Stimulated activated memory B cell treated with anti-CD40 and anti-IgM and Interleukin-4, amounts not matched to agents 10 μg/mL and 1 μg/mL and 100 μg/mL, for 72 hours (primary cell): ENCODE results near the gene HAND1.
"Not testable (repeated sequence)": the region's sequence is repeated elsewhere in the genome, so short reads cannot be mapped to it uniquely, and the experiment has no call there.

ENCODE experiments used
- ATAC-seq: fragments of 150-1000 bp; cut with Tn5 transposase; 2 replicates; pipeline ENCODE4 v1.10.0; 2021
- H3K27ac Mint-ChIP-seq: one replicate; pipeline ENCODE4 v1.8.0; 2022; ENCODE audit warnings: mild to moderate bottlenecking, mixed read lengths
- H3K27me3 Mint-ChIP-seq: one replicate; pipeline ENCODE4 v1.8.0; 2022; ENCODE audit warnings: mixed read lengths
- H3K36me3 Mint-ChIP-seq: one replicate; pipeline ENCODE4 v1.8.0; 2022; ENCODE audit warnings: mixed read lengths
- H3K4me1 Mint-ChIP-seq: one replicate; pipeline ENCODE4 v1.8.0; 2022; ENCODE audit warnings: mixed read lengths
- H3K4me3 Mint-ChIP-seq: one replicate; pipeline ENCODE4 v1.8.0; 2022; ENCODE audit warnings: mild to moderate bottlenecking, moderate library complexity, mixed read lengths
- H3K9me3 Mint-ChIP-seq: one replicate; pipeline ENCODE4 v1.8.0; 2022; ENCODE audit warnings: mixed read lengths

HAND1 gene

DNA sequence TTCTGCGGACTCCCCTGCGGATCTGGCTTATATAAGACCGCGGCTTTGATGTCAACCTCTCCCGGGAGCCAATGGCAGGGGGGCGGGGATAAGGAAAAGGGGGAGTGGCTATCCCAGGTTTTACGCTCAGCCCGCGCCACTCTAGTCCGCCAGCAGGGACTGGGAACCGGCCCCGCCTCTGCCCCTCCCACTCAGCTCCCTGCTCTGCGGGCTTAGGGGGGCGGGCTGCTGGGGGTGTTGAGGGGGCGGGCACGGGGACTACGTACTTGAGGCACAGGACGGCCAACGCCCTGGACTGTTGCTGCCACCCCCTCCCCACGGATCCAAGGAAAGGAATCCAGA lies at the start of gene HAND1:
TSS of gene HAND1 (minus strand) at position 4 of the 342 bp plus-strand sequence. CDS start 219 bp downstream, outside the sequence.
- ATAC-seq = no peak
- Mint-ChIP-seq H3K27me3 (peaks cover 92% of the 10 kb centered on the region), H3K27ac (no peak within 1 kb of the TSS), H3K36me3 (peaks cover 5% of the 10 kb centered on the region), H3K4me3 (peak within 1 kb of the TSS; percentile 63), H3K9me3 (peaks cover 4% of the 10 kb centered on the region), H3K4me1 (peaks cover 54% of the 10 kb centered on the region)

GRCh38 chr5:154526231-154527226 lies 48.5 kb upstream of the HAND1 start:
- Mint-ChIP-seq H3K4me1 (no peaks in the 10 kb centered on the region), H3K9me3 (no peaks in the 10 kb centered on the region), H3K27me3 (peaks cover 48% of the 10 kb centered on the region), H3K36me3 (no peaks in the 10 kb centered on the region), H3K4me3 (no peak overlapping the region), H3K27ac (no peak overlapping the region)
- peak; percentile 34 for ATAC-seq

DNA sequence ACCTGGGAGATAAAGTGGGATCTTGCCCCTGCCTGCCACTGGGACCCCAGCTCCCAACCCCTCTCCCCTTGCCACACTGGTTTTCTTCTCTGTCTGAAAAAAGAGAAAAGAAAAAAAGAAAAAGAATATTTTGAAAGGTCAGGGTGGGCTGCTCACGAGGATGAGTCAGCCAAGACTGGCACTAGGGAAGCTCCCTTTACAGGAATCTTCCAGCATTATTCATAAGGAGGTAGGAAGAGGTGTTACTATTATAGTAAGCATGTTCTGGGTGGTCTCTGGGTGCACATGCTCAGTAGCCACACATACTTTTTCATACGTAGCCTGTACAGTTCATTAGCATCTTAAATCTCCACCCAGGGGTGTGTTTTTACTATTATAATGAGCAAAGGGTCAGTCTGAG lies 46.8 kb upstream of the HAND1 start:
- no peak for ATAC-seq
- H3K9me3 Mint-ChIP-seq = no peaks in the 10 kb centered on the region
- no peaks in the 10 kb centered on the region for H3K4me1 Mint-ChIP-seq
- no peaks in the 10 kb centered on the region for H3K36me3 Mint-ChIP-seq
- no peak overlapping the region for H3K27ac Mint-ChIP-seq
- H3K4me3 Mint-ChIP-seq = no peak overlapping the region
- peaks cover 54% of the 10 kb centered on the region for H3K27me3 Mint-ChIP-seq

DNA sequence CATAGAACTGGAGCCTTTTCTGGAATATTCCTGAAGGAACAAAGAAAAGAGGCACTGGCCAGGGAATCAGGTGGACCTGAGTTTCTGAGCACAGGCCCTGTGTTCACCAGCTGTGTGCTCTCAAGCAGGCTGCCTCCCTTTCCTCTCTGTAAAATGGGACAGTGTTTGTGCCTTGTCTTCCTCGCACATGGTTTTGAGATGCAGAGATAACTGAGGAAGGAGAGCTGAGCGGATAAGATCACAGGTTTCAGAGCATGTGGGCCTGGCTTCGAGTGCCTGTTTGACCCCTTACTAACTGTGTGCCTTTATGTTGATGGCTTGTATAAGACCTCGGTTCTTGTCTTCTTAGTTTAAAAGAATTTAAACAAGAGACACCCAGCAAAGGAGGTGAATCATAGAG lies 46.2 kb upstream of the HAND1 start:
- H3K9me3 Mint-ChIP-seq = no peaks in the 10 kb centered on the region
- H3K27ac Mint-ChIP-seq = no peak overlapping the region
- peaks cover 61% of the 10 kb centered on the region for H3K27me3 Mint-ChIP-seq

GRCh38 chr5:154523709-154524108 lies 45.7 kb upstream of the HAND1 start:
- no peak for ATAC-seq
- no peaks in the 10 kb centered on the region for H3K36me3 Mint-ChIP-seq
- no peak overlapping the region for H3K4me3 Mint-ChIP-seq
- H3K27me3 Mint-ChIP-seq = peaks cover 66% of the 10 kb centered on the region
- H3K4me1 Mint-ChIP-seq = no peaks in the 10 kb centered on the region
- H3K27ac Mint-ChIP-seq = no peak overlapping the region
- H3K9me3 Mint-ChIP-seq = no peaks in the 10 kb centered on the region

More for the DNA sequence above, 46.2 kb upstream of the HAND1 start:
- no peak overlapping the region for H3K4me3 Mint-ChIP-seq
- ATAC-seq = no peak
- no peaks in the 10 kb centered on the region for H3K4me1 Mint-ChIP-seq
- no peaks in the 10 kb centered on the region for H3K36me3 Mint-ChIP-seq

GRCh38 chr5:154523104-154523503 lies 45.1 kb upstream of the HAND1 start:
- no peaks in the 10 kb centered on the region for H3K4me1 Mint-ChIP-seq
- no peaks in the 10 kb centered on the region for H3K36me3 Mint-ChIP-seq
- no peaks in the 10 kb centered on the region for H3K9me3 Mint-ChIP-seq
- H3K27ac Mint-ChIP-seq = no peak overlapping the region
- peaks cover 68% of the 10 kb centered on the region for H3K27me3 Mint-ChIP-seq
- ATAC-seq = no peak
- H3K4me3 Mint-ChIP-seq = no peak overlapping the region

DNA sequence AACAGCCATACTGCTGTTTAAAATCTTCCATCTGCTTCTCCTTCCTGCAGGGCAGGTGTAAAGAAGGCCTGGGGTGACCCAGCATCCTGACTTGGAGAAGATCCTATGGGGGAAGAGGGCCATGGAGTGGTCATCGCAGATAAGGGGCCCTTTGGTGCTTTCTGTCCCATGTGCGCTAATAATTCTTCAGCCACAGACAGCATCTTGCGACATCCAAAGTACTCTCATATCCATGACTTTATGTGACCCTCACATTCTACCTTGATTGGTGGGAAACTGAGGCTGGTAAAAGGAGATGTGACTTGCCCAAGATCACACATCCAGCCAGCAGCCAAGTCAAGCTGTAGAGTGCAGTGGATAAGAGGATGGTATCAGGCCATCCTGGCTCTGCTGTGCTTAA lies 44.3 kb upstream of the HAND1 start:
- H3K27me3 Mint-ChIP-seq = peaks cover 69% of the 10 kb centered on the region
- H3K36me3 Mint-ChIP-seq = no peaks in the 10 kb centered on the region
- no peaks in the 10 kb centered on the region for H3K4me1 Mint-ChIP-seq
- H3K9me3 Mint-ChIP-seq = no peaks in the 10 kb centered on the region
- ATAC-seq = no peak
- no peak overlapping the region for H3K4me3 Mint-ChIP-seq
- H3K27ac Mint-ChIP-seq = no peak overlapping the region

GRCh38 chr5:154521756-154522155 lies 43.7 kb upstream of the HAND1 start:
- no peaks in the 10 kb centered on the region for H3K36me3 Mint-ChIP-seq
- H3K4me1 Mint-ChIP-seq = no peaks in the 10 kb centered on the region
- no peak overlapping the region for H3K4me3 Mint-ChIP-seq
- H3K27ac Mint-ChIP-seq = no peak overlapping the region
- peaks cover 72% of the 10 kb centered on the region for H3K27me3 Mint-ChIP-seq
- no peak for ATAC-seq
- no peaks in the 10 kb centered on the region for H3K9me3 Mint-ChIP-seq

DNA sequence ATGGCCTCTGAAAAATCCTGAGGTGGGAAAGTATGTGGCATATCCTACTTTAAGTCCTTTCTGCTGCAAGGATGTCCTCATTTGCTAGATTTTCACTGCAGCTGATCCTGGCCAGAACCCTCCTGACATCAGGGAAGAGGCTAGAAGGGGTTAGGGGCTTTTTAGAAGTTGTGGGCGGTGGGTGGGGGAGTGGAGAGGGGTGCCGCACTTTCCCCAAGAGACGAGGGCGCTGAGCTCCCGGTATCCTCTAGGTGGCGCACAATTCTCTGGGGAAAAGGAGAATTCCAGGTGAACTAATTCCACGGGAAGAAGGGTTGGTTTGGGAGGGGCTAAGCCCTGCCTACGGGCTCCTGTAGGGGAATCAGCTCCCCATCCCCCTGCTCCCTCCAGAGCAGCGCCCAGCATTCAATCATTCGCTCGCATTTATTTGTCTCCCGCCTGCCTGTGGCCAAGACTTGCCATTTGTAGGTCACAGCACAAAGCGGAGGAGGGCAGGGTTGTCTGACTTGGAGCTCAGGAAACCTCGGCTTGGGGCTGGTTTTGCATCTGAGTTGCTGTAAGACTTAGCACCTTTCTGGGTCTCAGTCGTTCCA lies 42.9 kb upstream of the HAND1 start:
- no peak for ATAC-seq
- no peaks in the 10 kb centered on the region for H3K36me3 Mint-ChIP-seq
- no peaks in the 10 kb centered on the region for H3K4me1 Mint-ChIP-seq
- H3K4me3 Mint-ChIP-seq = no peak overlapping the region
- H3K27ac Mint-ChIP-seq = no peak overlapping the region
- peaks cover 72% of the 10 kb centered on the region for H3K27me3 Mint-ChIP-seq
- no peaks in the 10 kb centered on the region for H3K9me3 Mint-ChIP-seq

DNA sequence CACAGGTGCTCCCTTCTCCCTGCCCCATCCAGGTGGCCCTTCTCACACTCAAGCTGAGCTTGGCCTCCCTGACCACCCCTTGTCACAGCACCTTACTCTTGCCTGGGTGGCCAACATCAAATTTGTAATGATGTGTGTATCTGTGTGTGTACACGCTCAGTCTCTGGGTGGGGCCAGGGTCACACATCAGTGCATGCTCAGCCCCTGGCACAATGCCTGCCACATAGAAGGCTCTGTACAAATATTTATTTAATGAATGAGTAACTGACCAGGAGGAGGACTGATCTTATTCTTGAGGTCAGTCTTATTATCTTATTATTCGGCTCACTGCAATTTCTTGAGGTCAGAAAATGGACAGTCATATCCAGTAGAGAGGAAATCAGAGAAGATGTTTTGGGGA lies 41.3 kb upstream of the HAND1 start:
- Mint-ChIP-seq H3K27ac (no peak overlapping the region), H3K4me3 (no peak overlapping the region), H3K27me3 (peaks cover 84% of the 10 kb centered on the region), H3K9me3 (no peaks in the 10 kb centered on the region), H3K4me1 (peaks cover 4% of the 10 kb centered on the region), H3K36me3 (no peaks in the 10 kb centered on the region)
- no peak for ATAC-seq

GRCh38 chr5:154518438-154518867 lies 40.4 kb upstream of the HAND1 start:
- no peak overlapping the region for H3K27ac Mint-ChIP-seq
- no peak overlapping the region for H3K4me3 Mint-ChIP-seq
- no peaks in the 10 kb centered on the region for H3K36me3 Mint-ChIP-seq
- no peaks in the 10 kb centered on the region for H3K9me3 Mint-ChIP-seq
- ATAC-seq = no peak
- peaks cover 13% of the 10 kb centered on the region for H3K4me1 Mint-ChIP-seq
- peaks cover 91% of the 10 kb centered on the region for H3K27me3 Mint-ChIP-seq

- Mint-ChIP-seq H3K4me1 (peaks cover 15% of the 10 kb centered on the region), H3K9me3 (no peaks in the 10 kb centered on the region), H3K27me3 (peaks cover 87% of the 10 kb centered on the region), H3K27ac (no peak overlapping the region), H3K4me3 (no peak overlapping the region), H3K36me3 (no peaks in the 10 kb centered on the region)
- ATAC-seq = no peak
Observed at GRCh38 chr5:154517810-154518437, 39.9 kb upstream of the HAND1 start.

GRCh38 chr5:154517181-154517580 lies 39.2 kb upstream of the HAND1 start:
- no peaks in the 10 kb centered on the region for H3K9me3 Mint-ChIP-seq
- peaks cover 15% of the 10 kb centered on the region for H3K4me1 Mint-ChIP-seq
- H3K27me3 Mint-ChIP-seq = peaks cover 85% of the 10 kb centered on the region
- H3K36me3 Mint-ChIP-seq = no peaks in the 10 kb centered on the region
- ATAC-seq = no peak
- H3K4me3 Mint-ChIP-seq = no peak overlapping the region
- no peak overlapping the region for H3K27ac Mint-ChIP-seq

DNA sequence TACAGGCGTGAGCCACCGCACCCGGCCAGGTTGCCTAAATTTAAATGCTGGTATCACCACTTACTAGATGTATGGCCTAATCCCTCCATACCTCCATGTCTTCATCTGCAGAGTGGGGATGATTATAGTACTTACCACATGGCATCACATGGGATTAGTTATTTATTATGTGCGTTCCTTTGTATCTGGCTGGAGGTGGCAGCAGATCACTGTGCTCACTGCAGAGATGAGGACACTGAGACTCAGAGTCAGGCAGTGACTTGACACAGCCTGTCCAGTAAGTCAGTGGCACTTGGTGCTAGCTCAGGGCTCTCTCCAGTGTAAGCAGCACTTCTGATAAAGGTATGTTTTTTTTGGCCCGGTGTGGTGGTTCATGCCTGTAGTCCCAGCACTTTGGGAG lies 38.4 kb upstream of the HAND1 start:
- Mint-ChIP-seq H3K27ac (no peak overlapping the region), H3K4me3 (no peak overlapping the region), H3K4me1 (peaks cover 15% of the 10 kb centered on the region), H3K9me3 (no peaks in the 10 kb centered on the region), H3K27me3 (peaks cover 78% of the 10 kb centered on the region), H3K36me3 (no peaks in the 10 kb centered on the region)
- no peak for ATAC-seq

DNA sequence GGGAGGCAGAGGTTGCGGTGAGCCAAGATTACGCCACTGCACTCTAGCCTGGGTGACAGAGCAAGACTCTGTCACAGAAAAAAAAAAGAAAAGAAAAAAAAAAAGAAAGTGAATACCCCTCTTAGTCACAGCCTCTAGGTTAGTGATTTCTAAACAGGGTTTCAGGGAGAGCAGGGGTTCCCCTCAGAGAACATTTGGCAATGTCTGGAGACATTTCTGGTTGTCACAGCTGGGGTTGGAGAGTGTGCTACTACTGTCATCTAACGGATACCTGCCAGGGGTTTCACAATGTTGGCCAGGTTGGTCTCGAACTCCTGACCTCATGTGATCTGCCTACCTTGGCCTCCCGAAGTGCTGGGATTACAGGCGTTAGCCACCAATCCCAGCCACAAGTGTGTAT lies 37.5 kb upstream of the HAND1 start:
- peaks cover 15% of the 10 kb centered on the region for H3K4me1 Mint-ChIP-seq
- H3K36me3 Mint-ChIP-seq, H3K27ac Mint-ChIP-seq, H3K4me3 Mint-ChIP-seq, H3K9me3 Mint-ChIP-seq: not testable (repeated sequence)
- ATAC-seq = peak; percentile 70
- H3K27me3 Mint-ChIP-seq = peaks cover 68% of the 10 kb centered on the region
